CD14-positive monocyte (primary cell): Measurements from ENCODE around the gene ABCC5. TPM values are rescaled to one million over a fixed set of nuclear protein-coding genes. Genes with fewer than 3 reads are reported as not detected.
A peak's percentile ranks its signal among the peaks of the same experiment; 100 is the strongest.

Source experiments
- DNase-seq, 3 donors: peaks; one replicate each; pipeline ENCODE4 v3.0.0-alpha.2; 2011 to 2022
- H2AFZ ChIP-seq: 2 replicates; pipeline ENCODE4 v1.6.0; 2012; ENCODE audit warnings: mild to moderate bottlenecking, low read depth, low read length, inconsistent platforms; ENCODE audit not compliant: insufficient read depth, poor library complexity, severe bottlenecking
- H3K27ac ChIP-seq, 2 donors: 1 replicate in 1 of 2; 2 replicates in 1 of 2; pipeline ENCODE4 v1.5.1; 2012 to 2013; ENCODE audit warnings: low read length in 2 of 2, control low read depth in 1 of 2, inconsistent platforms in 1 of 2, low read depth in 1 of 2, mild to moderate bottlenecking in 1 of 2
- H3K27me3 ChIP-seq, 2 donors: one replicate each; pipeline versions ENCODE4 v1.6.0 to v1.6.1; 2011 to 2013; ENCODE audit warnings: low read length in 2 of 2; ENCODE audit not compliant: control insufficient read depth in 2 of 2, insufficient read depth in 2 of 2
- H3K36me3 ChIP-seq, 2 donors: replicated peaks in 1 of 2; 1 replicate in 1 of 2; 2 replicates in 1 of 2; pipeline versions ENCODE4 v1.5.1 to v1.6.1; 2012 to 2013; ENCODE audit warnings: low read length in 2 of 2, control low read depth in 1 of 2, inconsistent platforms in 1 of 2, mild to moderate bottlenecking in 1 of 2; ENCODE audit not compliant: insufficient read depth in 2 of 2, control insufficient read depth in 1 of 2
- H3K4me1 ChIP-seq, 2 donors: 1 replicate in 1 of 2; 2 replicates in 1 of 2; pipeline versions ENCODE4 v1.5.1 to v1.6.1; 2012 to 2013; ENCODE audit warnings: low read length in 2 of 2, control low read depth in 1 of 2, inconsistent platforms in 1 of 2, mild to moderate bottlenecking in 1 of 2, moderate library complexity in 1 of 2; ENCODE audit not compliant: insufficient read depth in 2 of 2, control insufficient read depth in 1 of 2
- H3K4me2 ChIP-seq: replicated peaks from 2 replicates; pipeline ENCODE3; 2012; ENCODE audit warnings: low read length, moderate library complexity, mild to moderate bottlenecking; ENCODE audit not compliant: poor library complexity, severe bottlenecking; ENCODE audit errors: extremely low read depth
- H3K4me3 ChIP-seq, 3 experiments: fragments of 200-600 bp in 1 of 3; sonication (generic) in 1 of 3; replicated peaks in 1 of 3; 1 replicate in 2 of 3; 2 replicates in 1 of 3; pipeline ENCODE4 v1.5.1; 2011 to 2013; ENCODE audit warnings: low read length in 3 of 3, mild to moderate bottlenecking in 3 of 3, control low read depth in 2 of 3, low read depth in 2 of 3, inconsistent platforms in 1 of 3, moderate library complexity in 1 of 3
- H3K79me2 ChIP-seq: 2 replicates; pipeline ENCODE4 v1.6.0; 2012; ENCODE audit warnings: mild to moderate bottlenecking, control low read depth, inconsistent platforms, low read length, moderate library complexity; ENCODE audit not compliant: insufficient read depth
- H3K9ac ChIP-seq: 2 replicates; pipeline ENCODE4 v1.6.0; 2017; ENCODE audit warnings: low read length, mild to moderate bottlenecking; ENCODE audit not compliant: insufficient read depth, poor library complexity, severe bottlenecking
- H3K9me3 ChIP-seq, 2 donors: replicated peaks in 1 of 2; 1 replicate in 1 of 2; 2 replicates in 1 of 2; pipeline versions ENCODE4 v1.5.1 to v1.6.1; 2012 to 2013; ENCODE audit warnings: low read length in 2 of 2, control low read depth in 1 of 2; ENCODE audit not compliant: control insufficient read depth in 1 of 2, insufficient read depth in 1 of 2
- H4K20me1 ChIP-seq: 2 replicates; pipeline ENCODE4 v1.6.0; 2012; ENCODE audit warnings: mild to moderate bottlenecking, low read length, control low read depth, moderate library complexity; ENCODE audit not compliant: insufficient read depth
- H3K27ac Mint-ChIP-seq, 7 donors: one replicate each; pipeline ENCODE4 v1.8.0; 2020; ENCODE audit warnings: mild to moderate bottlenecking in 7 of 7, mixed read lengths in 7 of 7, moderate library complexity in 6 of 7, inconsistent platforms in 2 of 7
- H3K27me3 Mint-ChIP-seq, 3 donors: one replicate each; pipeline ENCODE4 v1.8.0; 2021 to 2022; ENCODE audit warnings: low read depth in 3 of 3, mild to moderate bottlenecking in 3 of 3, mixed read lengths in 3 of 3, moderate library complexity in 3 of 3, inconsistent platforms in 1 of 3
- H3K36me3 Mint-ChIP-seq, 2 donors: one replicate each; pipeline ENCODE4 v1.8.0; 2020; ENCODE audit warnings: mixed read lengths in 2 of 2, inconsistent platforms in 1 of 2, mild to moderate bottlenecking in 1 of 2
- H3K4me1 Mint-ChIP-seq: one replicate; pipeline ENCODE4 v1.8.0; 2020; ENCODE audit warnings: mild to moderate bottlenecking, mixed read lengths
- H3K4me3 Mint-ChIP-seq, 2 donors: one replicate each; pipeline ENCODE4 v1.8.0; 2020; ENCODE audit warnings: mild to moderate bottlenecking in 2 of 2, mixed read lengths in 2 of 2, moderate library complexity in 1 of 2
- H3K9me3 Mint-ChIP-seq, 7 donors: one replicate each; pipeline ENCODE4 v1.8.0; 2020 to 2022; ENCODE audit warnings: mixed read lengths in 7 of 7, mild to moderate bottlenecking in 6 of 7, moderate library complexity in 6 of 7, inconsistent platforms in 2 of 7
- WGBS: methylation state at CpG from one replicate; pipeline ENCODE4 v1.1.5; 2013; ENCODE audit warnings: missing lambda C conversion rate; ENCODE audit not compliant: insufficient coverage; 5-methylcytosine and 5-hydroxymethylcytosine counted together
- intact Hi-C, 2 donors: fragments of 100-400 bp; cut with micrococcal nuclease; formaldehyde crosslinking; loops; one replicate each; pipeline versions ENCODE4 v1.15.0 to v1.15.1; 2023
- polyA plus RNA-seq, 3 donors: library from polyadenylated mRNA; depleted of rRNA in 1 of 3; unstranded in 2 of 3; stranded (reverse) in 1 of 3; fragments of 300-500 nt in 2 of 3; fragments of >200 nt in 1 of 3; fragmentation: Illumina TruSeq in 2 of 3; gene quantifications; 1 replicate in 2 of 3; 2 replicates in 1 of 3; pipeline ENCODE4 v1.2.3, GENCODE V29; 2012 to 2021
- TF ChIP-seq, protein P1 (sequence below): fragments of 200-600 bp; IDR thresholded peaks from one replicate; pipeline ENCODE4 v1.8.0; 2022; ENCODE audit warnings: antibody characterized with exemption, mild to moderate bottlenecking

The ABCC5 gene
- polyA plus RNA-seq, 3 donors = 6.2 to 30.9 (median 7.7) TPM

DNA sequence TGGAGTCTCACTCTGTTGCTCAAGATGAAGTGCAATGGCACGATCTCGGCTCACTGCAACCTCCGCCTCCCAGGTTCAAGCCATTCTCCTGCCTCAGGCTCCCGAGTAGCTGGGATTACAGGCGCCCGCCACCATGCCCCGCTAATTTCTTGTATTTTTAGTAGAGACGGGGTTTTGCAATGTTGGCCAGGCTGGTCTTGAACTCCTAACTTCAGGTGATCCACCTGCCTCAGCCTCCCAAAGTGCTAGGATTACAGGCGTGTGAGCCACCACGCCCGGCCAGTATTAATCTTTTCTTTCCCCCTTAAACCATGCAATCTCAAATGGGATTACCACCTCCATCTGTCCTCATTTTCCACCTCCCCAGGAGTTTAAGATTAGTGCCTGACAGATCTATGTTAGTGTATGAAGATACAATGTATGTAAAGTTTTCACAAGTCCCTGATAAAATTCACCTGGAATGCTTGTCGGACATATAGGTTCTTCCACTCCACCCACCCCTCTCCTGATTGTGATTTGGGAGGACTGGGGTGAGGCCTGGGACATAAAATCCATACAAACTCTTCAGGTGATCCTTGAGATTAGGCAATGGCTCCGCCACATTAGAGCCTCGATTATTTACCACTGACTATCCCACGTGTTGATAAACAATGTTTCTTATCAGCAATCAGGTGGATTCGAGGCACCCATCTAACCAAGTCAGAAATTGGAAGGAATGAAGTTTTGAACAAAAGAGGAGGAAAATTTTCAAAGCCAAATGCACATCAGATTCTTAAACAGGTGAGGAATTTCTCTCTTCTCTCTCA lies 134.2 kb downstream of the ABCC5 start:
- Histone ChIP-seq H3K9me3 (no peaks in the 10 kb centered on the region), H3K4me3 (peak overlapping the region; percentile 56 to 92 (median 86)), H3K36me3 (no peaks in the 10 kb centered on the region), H3K27me3 (no peaks in the 10 kb centered on the region), H3K9ac (peak overlapping the region; percentile 84), H3K27ac (peak overlapping the region; percentile 30 to 90), H3K79me2 (peaks cover 61% of the 10 kb centered on the region), H2AFZ (peak overlapping the region; percentile 98), H3K4me1 (peaks cover 47 to 63% of the 10 kb centered on the region in 2 donors), H3K4me2 (peak overlapping the region; percentile 92), H4K20me1 (peaks cover 34% of the 10 kb centered on the region)
- TF ChIP-seq, protein P1, sequence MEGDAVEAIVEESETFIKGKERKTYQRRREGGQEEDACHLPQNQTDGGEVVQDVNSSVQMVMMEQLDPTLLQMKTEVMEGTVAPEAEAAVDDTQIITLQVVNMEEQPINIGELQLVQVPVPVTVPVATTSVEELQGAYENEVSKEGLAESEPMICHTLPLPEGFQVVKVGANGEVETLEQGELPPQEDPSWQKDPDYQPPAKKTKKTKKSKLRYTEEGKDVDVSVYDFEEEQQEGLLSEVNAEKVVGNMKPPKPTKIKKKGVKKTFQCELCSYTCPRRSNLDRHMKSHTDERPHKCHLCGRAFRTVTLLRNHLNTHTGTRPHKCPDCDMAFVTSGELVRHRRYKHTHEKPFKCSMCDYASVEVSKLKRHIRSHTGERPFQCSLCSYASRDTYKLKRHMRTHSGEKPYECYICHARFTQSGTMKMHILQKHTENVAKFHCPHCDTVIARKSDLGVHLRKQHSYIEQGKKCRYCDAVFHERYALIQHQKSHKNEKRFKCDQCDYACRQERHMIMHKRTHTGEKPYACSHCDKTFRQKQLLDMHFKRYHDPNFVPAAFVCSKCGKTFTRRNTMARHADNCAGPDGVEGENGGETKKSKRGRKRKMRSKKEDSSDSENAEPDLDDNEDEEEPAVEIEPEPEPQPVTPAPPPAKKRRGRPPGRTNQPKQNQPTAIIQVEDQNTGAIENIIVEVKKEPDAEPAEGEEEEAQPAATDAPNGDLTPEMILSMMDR = no peak
- Mint-ChIP-seq H3K9me3 (no peaks in the 10 kb centered on the region), H3K27ac (peak overlapping the region; percentile 86 to 96 (median 93)), H3K4me3 (peak overlapping the region; percentile 93 to 98), H3K27me3 (no peaks in the 10 kb centered on the region), H3K4me1 (peaks cover 52% of the 10 kb centered on the region), H3K36me3 (peaks cover 1 to 2% of the 10 kb centered on the region in 2 donors)
- no peak for DNase-seq
- intact Hi-C loops = loop anchor here in 1 of 2 donors (5.0 to 10.0 kb wide), 2 partner anchors 56 to 419 kb away; partner anchors contain the start of gene MAP6D1
- WGBS = 10% methylated on average over 6 of the region's 16 CpGs

- peaks cover 0 to 5% (median 0%) of the 10 kb centered on the region in 3 donors for H3K27me3 Mint-ChIP-seq
Observed at GRCh38 chr3:183880121-183880520, 137.6 kb downstream of the ABCC5 start.

More at GRCh38 chr3:183880121-183880520, 137.6 kb downstream of the ABCC5 start:
- peak overlapping the region; percentile 45 to 60 for H3K27ac ChIP-seq
- 46% methylated on average over 4 of the region's 9 CpGs for WGBS
- peaks cover 91% of the 10 kb centered on the region for H3K79me2 ChIP-seq
- peaks cover 47% of the 10 kb centered on the region for H4K20me1 ChIP-seq
- H3K27me3 ChIP-seq = no peaks in the 10 kb centered on the region
- H3K9ac ChIP-seq = no peak overlapping the region
- H2AFZ ChIP-seq = no peak overlapping the region
- H3K4me1 Mint-ChIP-seq = peaks cover 80% of the 10 kb centered on the region
- H3K36me3 Mint-ChIP-seq = peaks cover 4 to 12% of the 10 kb centered on the region in 2 donors
- TF ChIP-seq, protein P1 = no peak
- H3K4me3 Mint-ChIP-seq = peak overlapping the region in 1 of 2 donors; percentile 78
- H3K9me3 Mint-ChIP-seq = peaks cover 0 to 2% (median 0%) of the 10 kb centered on the region in 7 donors
- H3K4me2 ChIP-seq = peak overlapping the region; percentile 61
- H3K36me3 ChIP-seq = no peaks in the 10 kb centered on the region
- intact Hi-C loops = loop anchor here in 1 of 2 donors (5.0 to 10.0 kb wide), 2 partner anchors 53 to 415 kb away; partner anchors contain the start of gene MAP6D1
- peak overlapping the region in 1 of 3 experiments; percentile 45 for H3K4me3 ChIP-seq
- peak overlapping the region; percentile 71 to 93 (median 85) for H3K27ac Mint-ChIP-seq
- no peaks in the 10 kb centered on the region for H3K9me3 ChIP-seq
- H3K4me1 ChIP-seq = peaks cover 81 to 94% of the 10 kb centered on the region in 2 donors
- DNase-seq = peak; percentile 29 to 39 (median 33)
